IPS-18c (cell line): ENCODE measurements around the gene UBE2E2.

Source experiments
- H3K4me3 ChIP-seq: 2 replicates; pipeline ENCODE4 v1.7.0; 2013; ENCODE audit warnings: low read depth, mild to moderate bottlenecking, low read length, moderate library complexity; ENCODE audit not compliant: insufficient read depth
- H3K9me3 ChIP-seq: one replicate; pipeline ENCODE4 v1.6.1; 2013; ENCODE audit warnings: mild to moderate bottlenecking, low read length, moderate library complexity; ENCODE audit not compliant: control insufficient read depth, insufficient read depth

The UBE2E2 gene

DNA sequence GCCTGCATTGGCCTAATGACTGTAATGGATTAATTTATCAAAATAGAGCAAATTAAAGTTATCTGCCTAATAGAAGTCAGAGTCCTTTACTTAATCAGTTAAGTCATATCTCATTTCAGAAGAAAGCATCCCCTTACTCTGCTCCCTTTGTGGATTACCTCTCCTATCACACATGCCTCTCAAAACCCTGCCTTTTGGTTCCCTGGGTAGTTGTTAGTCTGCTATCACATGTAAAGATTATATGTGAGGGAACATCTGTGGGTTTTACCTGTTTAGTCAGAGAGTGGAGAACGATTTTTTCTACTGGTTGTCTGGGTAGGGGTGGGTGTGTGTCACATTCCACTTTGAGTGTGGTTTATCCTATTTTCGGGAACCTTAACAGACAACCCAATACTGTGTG, 16.4 kb downstream of the UBE2E2 start:
- H3K9me3 ChIP-seq = no peaks in the 10 kb centered on the region
- no peak overlapping the region for H3K4me3 ChIP-seq

GRCh38 chr3:23221136-23221535, 18.0 kb downstream of the UBE2E2 start:
- Histone ChIP-seq H3K9me3 (no peaks in the 10 kb centered on the region), H3K4me3 (no peak overlapping the region)

GRCh38 chr3:23232016-23232415, 28.9 kb downstream of the UBE2E2 start:
- H3K9me3 ChIP-seq = no peaks in the 10 kb centered on the region
- no peak overlapping the region for H3K4me3 ChIP-seq

- no peak overlapping the region for H3K4me3 ChIP-seq
- no peaks in the 10 kb centered on the region for H3K9me3 ChIP-seq
Observed at GRCh38 chr3:23232854-23233253, 29.7 kb downstream of the UBE2E2 start.

DNA sequence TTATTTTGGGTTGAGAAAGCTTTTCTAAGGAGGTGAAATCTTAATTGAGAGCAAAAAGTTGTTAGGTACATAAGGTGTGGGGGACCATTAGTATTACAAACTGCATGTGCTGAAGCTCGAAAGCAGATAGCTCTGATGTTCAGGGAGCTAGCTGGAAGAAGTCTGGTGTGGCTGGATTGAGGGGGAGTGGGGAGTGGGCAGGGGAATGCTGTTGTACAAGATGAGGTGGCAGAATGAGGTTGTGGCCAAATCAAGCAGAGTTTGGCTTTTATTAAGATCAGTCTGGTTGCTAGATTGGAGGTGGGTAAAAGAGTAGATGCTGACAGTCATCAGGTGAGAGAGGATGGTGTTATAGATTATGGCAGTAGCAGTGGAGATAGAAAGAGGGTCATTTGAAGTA, 32.1 kb downstream of the UBE2E2 start:
- Histone ChIP-seq H3K9me3 (no peaks in the 10 kb centered on the region), H3K4me3 (no peak overlapping the region)

- no peaks in the 10 kb centered on the region for H3K9me3 ChIP-seq
- no peak overlapping the region for H3K4me3 ChIP-seq
Observed at GRCh38 chr3:23236890-23237289, 33.8 kb downstream of the UBE2E2 start.

GRCh38 chr3:23238156-23238555, 35.0 kb downstream of the UBE2E2 start:
- H3K9me3 ChIP-seq = no peaks in the 10 kb centered on the region

DNA sequence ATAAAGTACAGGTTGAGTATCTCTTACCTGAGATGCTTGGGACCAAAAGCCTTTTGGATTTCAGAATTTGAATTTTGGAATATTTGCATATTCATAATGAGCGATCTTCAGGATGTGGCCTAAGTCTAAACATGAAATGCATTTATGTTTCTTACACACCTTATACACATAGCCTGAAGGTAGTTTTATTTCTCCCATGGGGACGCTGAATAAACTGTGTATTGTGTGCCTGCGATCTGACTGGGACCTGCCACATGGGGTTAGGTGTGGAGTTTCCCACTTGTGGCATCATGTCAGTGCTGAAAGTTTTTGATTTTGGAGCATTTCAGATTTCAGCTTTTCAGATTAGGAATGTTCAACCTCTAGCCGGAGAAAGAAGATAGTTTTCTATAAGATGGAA, 35.5 kb downstream of the UBE2E2 start:
- no peak overlapping the region for H3K4me3 ChIP-seq
- H3K9me3 ChIP-seq = no peaks in the 10 kb centered on the region

More at GRCh38 chr3:23238156-23238555, 35.0 kb downstream of the UBE2E2 start:
- H3K4me3 ChIP-seq = no peak overlapping the region

DNA sequence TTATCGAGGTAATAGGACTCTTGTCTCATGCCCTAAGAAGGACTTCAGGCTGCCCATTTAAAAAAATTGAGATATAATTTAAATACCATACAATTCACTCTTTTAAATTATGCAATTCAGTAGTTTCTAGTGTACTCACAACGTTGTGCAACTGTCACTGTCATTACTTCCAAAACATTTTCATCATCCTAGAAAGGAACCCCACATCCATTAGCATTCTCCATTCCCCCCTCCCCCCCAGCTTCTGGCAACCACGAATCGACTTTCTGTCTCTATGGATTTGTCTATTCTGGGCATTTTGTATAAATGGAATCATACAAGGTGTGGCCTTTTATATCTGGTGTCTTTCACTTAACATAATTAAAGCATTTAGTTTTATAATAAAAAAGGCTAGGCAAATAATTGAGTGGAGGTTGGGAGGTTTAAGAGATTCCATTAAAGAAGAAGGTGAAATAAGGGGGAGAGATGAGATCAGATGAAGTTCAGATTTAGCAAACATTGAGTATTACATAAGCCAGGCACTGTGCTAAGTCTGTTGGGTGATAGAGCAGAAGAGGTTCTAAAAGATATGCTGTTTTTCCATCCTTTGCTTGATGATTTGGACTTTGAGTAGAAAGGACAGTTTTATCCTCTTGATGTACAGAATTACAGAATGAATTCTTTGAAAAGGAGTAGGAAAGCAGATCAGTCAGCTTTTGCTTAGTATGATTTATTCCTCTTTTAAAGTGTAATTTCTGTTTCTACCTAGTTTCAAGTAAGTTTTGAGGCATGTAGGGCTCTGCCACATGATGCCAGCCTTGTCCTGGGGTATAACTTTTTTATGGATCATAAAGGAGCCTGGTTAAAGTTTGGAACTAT, 36.3 kb downstream of the UBE2E2 start:
- Histone ChIP-seq H3K9me3 (no peaks in the 10 kb centered on the region), H3K4me3 (no peak overlapping the region)

DNA sequence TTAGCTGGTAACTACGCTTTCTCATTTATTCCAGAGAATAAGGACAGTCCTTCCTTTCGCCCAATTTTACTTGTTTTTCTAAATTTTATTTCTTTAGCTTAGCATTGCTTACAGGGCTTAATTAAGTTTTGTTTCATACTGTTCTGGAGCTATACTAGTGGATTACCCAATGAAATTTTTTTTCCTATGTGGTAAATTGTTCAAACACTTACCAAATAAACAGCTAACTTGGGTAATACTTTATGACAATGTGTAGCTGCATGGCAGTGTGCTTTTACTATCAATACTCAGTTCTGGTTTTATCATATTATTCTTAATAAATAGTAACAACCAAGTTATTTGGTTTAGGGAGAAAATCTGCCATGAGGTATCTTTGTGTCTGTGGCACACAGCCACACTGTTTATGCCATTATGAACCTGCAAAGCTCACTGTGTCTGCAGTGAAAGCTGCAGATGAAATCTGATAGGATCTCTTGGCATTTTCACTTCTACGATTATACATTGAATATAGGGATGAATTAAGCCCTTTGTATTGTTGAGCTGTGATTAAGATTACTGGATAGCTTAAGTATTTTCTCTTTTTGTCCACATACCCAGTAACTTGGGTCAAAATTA, 37.2 kb downstream of the UBE2E2 start:
- H3K9me3 ChIP-seq = no peaks in the 10 kb centered on the region
- no peak overlapping the region for H3K4me3 ChIP-seq

- Histone ChIP-seq H3K9me3 (no peaks in the 10 kb centered on the region), H3K4me3 (no peak overlapping the region)
Observed at GRCh38 chr3:23241256-23241655, 38.1 kb downstream of the UBE2E2 start.

- Histone ChIP-seq H3K9me3 (no peaks in the 10 kb centered on the region), H3K4me3 (no peak overlapping the region)
Observed at GRCh38 chr3:23242106-23242505, 39.0 kb downstream of the UBE2E2 start.

DNA sequence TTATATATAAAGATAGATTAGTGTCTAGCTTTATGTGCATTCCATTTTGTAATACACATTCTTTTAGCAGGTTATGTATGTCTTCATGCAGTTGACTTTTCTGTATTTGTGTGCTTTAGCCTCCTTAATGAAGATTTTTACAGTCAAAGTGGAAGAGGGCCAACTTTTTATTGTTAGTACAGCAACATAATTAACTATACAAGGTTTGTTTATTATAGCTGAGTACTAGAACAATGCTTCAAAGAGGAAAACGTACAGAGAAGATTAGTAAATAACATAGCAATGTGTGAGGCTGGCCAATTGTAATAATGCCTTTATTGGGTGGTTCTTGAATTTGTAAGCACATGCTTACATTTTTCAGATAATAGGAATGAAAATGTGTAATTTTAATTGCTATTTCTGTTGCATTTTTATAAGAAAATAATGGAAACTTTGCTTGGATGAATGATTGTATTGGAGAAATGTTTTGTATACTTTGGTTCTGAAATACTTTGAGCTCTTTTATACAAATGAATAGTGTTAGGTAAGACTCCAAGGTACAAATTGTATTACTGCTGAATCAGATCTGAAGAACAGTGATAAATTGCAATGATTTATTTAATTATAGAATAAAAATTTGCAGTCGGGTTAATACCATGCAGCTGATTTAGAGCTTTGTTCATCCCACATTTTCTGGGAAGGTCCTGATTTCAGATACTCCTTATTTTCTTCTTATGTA, 41.4 kb downstream of the UBE2E2 start:
- H3K9me3 ChIP-seq = no peaks in the 10 kb centered on the region
- H3K4me3 ChIP-seq = no peak overlapping the region

- H3K9me3 ChIP-seq = no peaks in the 10 kb centered on the region
- H3K4me3 ChIP-seq = no peak overlapping the region
Observed at GRCh38 chr3:23246651-23247050, 43.5 kb downstream of the UBE2E2 start.

DNA sequence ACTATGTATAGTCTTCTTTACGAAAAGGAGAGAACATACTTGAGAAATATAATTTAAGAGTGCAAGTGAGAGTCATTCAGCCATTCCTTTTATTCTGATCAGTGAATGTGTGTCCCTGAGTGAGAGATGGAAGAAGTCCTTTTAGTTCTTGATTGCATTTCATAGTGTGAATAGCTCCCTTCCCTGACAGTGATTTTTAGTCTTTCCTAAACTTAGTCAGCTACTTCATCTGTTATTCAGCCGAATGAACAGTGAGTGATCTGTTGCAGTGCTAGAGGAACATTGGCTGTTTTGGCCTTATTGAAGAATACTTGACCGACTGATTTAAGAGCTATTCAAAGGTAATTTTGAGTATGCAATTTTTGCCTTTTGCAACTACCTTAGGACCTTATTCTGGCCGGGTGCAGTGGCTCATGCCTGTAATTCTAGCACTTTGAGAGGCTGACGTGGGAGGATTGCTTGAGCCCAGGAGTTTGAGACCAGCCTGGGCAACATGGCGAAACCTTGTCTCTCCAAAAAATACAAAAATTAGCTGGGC, 45.5 kb downstream of the UBE2E2 start:
- Histone ChIP-seq H3K9me3 (no peaks in the 10 kb centered on the region), H3K4me3 (no peak overlapping the region)

- H3K9me3 ChIP-seq = no peaks in the 10 kb centered on the region
- no peak overlapping the region for H3K4me3 ChIP-seq
Observed at GRCh38 chr3:23249961-23250360, 46.8 kb downstream of the UBE2E2 start.

DNA sequence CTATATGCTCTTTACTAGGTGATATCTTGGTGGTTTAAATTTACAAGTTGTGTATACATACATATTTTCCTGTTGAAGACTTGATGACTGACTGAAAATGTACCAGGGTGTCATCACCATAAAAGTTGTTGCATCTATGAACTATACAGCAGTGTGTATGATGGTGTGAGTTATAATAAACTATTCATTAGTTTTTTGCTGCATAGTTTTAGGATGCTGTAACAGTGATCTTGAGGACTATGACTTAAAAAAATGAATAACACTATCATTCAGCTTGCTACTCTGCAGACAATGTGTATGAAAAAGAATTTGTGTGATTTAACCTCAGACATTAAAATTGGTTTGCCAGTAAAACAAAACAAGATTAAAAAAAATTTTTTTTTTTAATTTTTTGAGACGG, 49.0 kb downstream of the UBE2E2 start:
- Histone ChIP-seq H3K9me3 (no peaks in the 10 kb centered on the region), H3K4me3 (no peak overlapping the region)

DNA sequence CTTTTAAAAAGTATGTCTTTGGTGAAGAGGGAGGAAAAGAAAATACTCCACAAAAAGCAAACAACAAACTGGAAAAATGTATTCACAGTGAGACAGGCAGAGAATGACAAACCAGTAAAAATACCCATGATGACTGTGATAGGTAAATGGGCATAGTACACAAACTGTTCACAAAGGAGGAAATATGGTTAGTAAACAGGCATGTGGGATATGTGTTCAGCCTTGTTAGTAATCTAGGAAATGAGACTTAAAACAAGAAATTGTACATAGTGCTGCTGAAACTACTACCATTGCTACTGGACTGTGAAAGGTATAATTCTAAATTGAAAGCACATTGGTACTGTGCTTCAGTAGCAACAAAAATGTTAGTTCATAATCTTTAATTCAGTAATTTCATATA, 50.1 kb downstream of the UBE2E2 start:
- Histone ChIP-seq H3K9me3 (no peaks in the 10 kb centered on the region), H3K4me3 (no peak overlapping the region)
